22Rv1 (cell line): ENCODE measurements around the gene INTS11.

Experiments
- H3K27ac ChIP-seq: fragments of 450-650 bp; 2 replicates; pipeline ENCODE4 v1.5.1; 2017
- CTCF ChIP-seq: fragments of 450-650 bp; IDR thresholded peaks from 2 replicates; pipeline ENCODE4 v1.5.1; 2017; ENCODE audit warnings: mild to moderate bottlenecking
- ZFX ChIP-seq: fragments of 450-650 bp; IDR thresholded peaks from 2 replicates; pipeline ENCODE4 v1.6.1; 2017; ENCODE audit warnings: antibody characterized with exemption, borderline replicate concordance

The INTS11 gene

DNA sequence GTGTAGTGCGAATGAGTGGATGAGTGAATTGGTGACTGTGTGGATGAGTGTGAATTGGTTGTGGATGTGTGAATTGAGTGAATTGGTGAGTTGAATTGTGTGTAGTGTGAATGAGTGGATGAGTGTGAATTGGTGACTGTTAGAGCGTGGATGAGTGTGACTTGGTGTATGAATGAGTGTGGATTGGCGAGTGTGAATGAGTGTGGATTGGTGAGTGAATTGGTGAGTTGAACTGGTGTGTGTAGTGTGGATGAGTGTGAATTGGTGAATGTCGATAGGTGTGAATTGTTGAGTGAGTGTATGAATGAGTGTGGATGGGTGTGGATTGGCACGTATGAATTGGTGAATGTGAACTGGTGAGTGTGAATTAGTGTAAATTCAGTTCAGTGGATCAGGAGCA is 42.9 kb upstream of the INTS11 start:
- no peak for TF ChIP-seq ZFX
- no peak for TF ChIP-seq CTCF
- H3K27ac ChIP-seq: no peak overlapping the region

GRCh38 chr1:1366699-1367066 is 42.2 kb upstream of the INTS11 start:
- no peak overlapping the region for H3K27ac ChIP-seq
- TF ChIP-seq CTCF (no peak), ZFX (no peak)

DNA sequence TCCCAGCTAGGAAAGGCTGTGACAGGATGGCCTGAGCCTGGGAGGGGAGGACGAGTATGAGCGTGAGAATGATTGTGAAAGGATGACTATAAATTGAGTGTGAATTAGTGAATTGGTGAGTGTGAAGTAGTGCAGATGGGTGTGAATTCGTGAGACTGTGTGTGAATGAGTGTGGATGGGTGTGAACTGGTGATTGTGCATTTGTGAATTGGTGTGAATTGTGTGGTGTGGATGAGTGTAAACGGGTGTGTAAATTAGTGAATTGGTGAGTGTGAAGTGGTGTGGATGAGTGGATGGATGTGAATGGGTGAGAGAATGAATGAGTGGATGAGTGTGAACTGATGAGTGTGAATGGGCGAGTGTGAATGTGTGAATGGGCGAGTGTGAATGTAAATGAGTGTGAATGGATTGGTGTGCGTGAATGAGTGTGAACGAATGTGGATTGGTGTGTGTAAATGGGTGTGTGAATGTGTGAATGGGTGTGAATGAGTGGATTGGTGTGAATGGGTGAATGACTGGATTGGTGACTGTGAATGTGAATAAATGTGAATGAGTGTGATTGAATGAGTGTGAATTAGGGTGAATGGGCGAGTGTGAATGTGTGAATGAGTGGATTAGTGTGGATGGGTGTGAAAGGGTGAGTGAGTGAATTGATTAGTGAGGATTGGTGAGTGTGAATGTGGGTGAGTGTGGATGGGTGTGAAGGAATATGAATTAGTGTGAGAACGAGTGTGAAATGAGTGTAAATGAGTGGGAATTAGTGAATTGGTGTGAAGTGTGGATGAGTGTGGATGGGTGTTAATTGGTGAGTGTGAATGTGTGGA is 41.6 kb upstream of the INTS11 start:
- TF ChIP-seq CTCF (no peak), ZFX (no peak)
- H3K27ac ChIP-seq: no peak overlapping the region

DNA sequence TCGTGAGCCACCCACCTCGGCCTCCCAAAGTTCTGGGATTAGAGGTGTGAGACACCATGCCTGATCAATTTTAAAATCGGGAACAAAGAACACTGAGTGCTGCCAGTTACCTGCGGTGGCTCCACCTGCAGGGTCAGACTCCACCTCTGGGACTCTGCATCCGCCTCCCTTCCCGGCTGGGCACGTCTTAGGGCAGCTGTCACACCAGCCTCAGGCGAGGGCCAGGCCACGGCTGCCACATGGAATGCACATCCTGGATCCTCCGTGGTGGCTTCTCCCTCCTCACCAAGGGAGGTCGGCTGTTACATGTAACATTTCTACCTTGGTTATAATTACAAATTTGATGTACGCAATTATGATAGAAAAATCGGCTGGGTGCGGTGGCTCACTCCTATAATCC is 39.8 kb upstream of the INTS11 start:
- H3K27ac ChIP-seq: peak overlapping the region; percentile 67
- no peak for TF ChIP-seq ZFX
- peak; percentile 15; the same call in 1 of the 2 replicates for TF ChIP-seq CTCF

- no peak overlapping the region for H3K27ac ChIP-seq
- TF ChIP-seq ZFX: no peak
- no peak for TF ChIP-seq CTCF
Measured at GRCh38 chr1:1361982-1362423, 37.5 kb upstream of the INTS11 start.

GRCh38 chr1:1361233-1361981 is 36.9 kb upstream of the INTS11 start:
- no peak overlapping the region for H3K27ac ChIP-seq
- TF ChIP-seq CTCF (no peak), ZFX (no peak)
